AG04450 (cell line): ENCODE data around the gene MINK1. TPM values are rescaled to one million over a fixed set of nuclear protein-coding genes. Genes with fewer than 3 reads are reported as not detected.
A peak's percentile ranks its signal among the peaks of the same experiment; 100 is the strongest.
"Not testable (repeated sequence)": the region's sequence is repeated elsewhere in the genome, so short reads cannot be mapped to it uniquely, and the experiment has no call there.

ENCODE experiments used
- CTCF ChIA-PET: fragments of 300-600, 350-600 bp; formaldehyde crosslinking; extraction: SDS; loops from one replicate; lab custom pipeline; 2022; ENCODE audit warnings: antibody characterized with exemption, inconsistent platforms; lab: Charles Lee
- POLR2A ChIA-PET: fragments of 350-600 bp; formaldehyde crosslinking; extraction: SDS; loops from one replicate; lab custom pipeline; 2021; ENCODE audit warnings: antibody characterized with exemption, inconsistent platforms; lab: Yijun Ruan, JAX
- DNase-seq: peaks from one replicate; pipeline ENCODE4 v3.0.0-alpha.2; 2011; ENCODE audit warnings: low read depth, low spot score
- H3K27ac ChIP-seq: one replicate; pipeline ENCODE4 v1.5.1; 2012; ENCODE audit warnings: low read depth, low read length, control low read depth
- H3K27me3 ChIP-seq: one replicate; pipeline ENCODE4 v1.6.0; 2012; ENCODE audit warnings: low read length; ENCODE audit not compliant: control insufficient read depth, insufficient read depth
- H3K4me3 ChIP-seq: 2 replicates; pipeline ENCODE4 v1.5.1; 2011; ENCODE audit warnings: mild to moderate bottlenecking, low read depth, low read length, control low read depth
- H3K9me3 ChIP-seq: 2 replicates; pipeline ENCODE4 v1.5.1; 2012; ENCODE audit warnings: low read length; ENCODE audit not compliant: control insufficient read depth, insufficient read depth
- polyA plus RNA-seq: library from polyadenylated mRNA; depleted of rRNA; stranded (reverse); fragments of >200 nt; gene quantifications from 2 replicates; pipeline ENCODE4 v1.2.3, GENCODE V29; 2011
- TF ChIP-seq, protein P1 (sequence below): IDR thresholded peaks from 2 replicates; pipeline ENCODE4 v1.5.1; 2011; ENCODE audit warnings: low read depth, low read length, control low read depth, inconsistent platforms

The MINK1 gene
- polyA plus RNA-seq, 1 experiment, result 29.4 TPM

DNA sequence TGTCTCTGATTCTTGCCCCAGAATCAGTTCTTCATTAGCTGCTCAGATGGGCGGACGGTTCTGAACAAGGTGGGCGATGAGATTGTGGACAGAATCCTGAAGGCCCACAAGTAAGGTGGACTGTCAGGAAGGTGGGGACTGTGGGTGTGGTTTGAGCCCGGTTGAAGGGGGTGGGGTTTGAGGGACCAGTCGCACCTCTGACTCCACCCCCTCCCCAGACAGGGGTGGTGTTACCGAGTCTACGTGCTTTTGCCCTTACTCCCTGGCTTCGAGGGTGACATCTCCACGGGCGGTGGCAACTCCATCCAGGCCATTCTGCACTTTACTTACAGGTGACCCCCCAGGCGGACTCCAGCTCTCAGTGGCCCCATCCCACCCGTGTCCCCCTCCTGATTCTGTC lies 14.9 kb upstream of the MINK1 start:
- CTCF ChIA-PET, result no interaction called here
- H3K27ac ChIP-seq, result no peak overlapping the region
- POLR2A ChIA-PET, result no interaction called here

GRCh38 chr17:4822835-4823234 lies 10.3 kb upstream of the MINK1 start:
- no peaks in the 10 kb centered on the region for H3K9me3 ChIP-seq
- no peak overlapping the region for H3K4me3 ChIP-seq
- H3K27ac ChIP-seq, result no peak overlapping the region
- ChIA-PET POLR2A (no interaction called here), CTCF (interaction anchor here (1.3 kb wide), 1 partner anchor 67 kb away, joined by 3 read pairs; no protein-coding TSS in a partner anchor)
- TF ChIP-seq, protein P1, sequence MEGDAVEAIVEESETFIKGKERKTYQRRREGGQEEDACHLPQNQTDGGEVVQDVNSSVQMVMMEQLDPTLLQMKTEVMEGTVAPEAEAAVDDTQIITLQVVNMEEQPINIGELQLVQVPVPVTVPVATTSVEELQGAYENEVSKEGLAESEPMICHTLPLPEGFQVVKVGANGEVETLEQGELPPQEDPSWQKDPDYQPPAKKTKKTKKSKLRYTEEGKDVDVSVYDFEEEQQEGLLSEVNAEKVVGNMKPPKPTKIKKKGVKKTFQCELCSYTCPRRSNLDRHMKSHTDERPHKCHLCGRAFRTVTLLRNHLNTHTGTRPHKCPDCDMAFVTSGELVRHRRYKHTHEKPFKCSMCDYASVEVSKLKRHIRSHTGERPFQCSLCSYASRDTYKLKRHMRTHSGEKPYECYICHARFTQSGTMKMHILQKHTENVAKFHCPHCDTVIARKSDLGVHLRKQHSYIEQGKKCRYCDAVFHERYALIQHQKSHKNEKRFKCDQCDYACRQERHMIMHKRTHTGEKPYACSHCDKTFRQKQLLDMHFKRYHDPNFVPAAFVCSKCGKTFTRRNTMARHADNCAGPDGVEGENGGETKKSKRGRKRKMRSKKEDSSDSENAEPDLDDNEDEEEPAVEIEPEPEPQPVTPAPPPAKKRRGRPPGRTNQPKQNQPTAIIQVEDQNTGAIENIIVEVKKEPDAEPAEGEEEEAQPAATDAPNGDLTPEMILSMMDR, result no peak
- no peak for DNase-seq
- H3K27me3 ChIP-seq, result no peaks in the 10 kb centered on the region

More for the DNA sequence above, 14.9 kb upstream of the MINK1 start:
- H3K4me3 ChIP-seq, result no peak overlapping the region
- DNase-seq, result no peak
- TF ChIP-seq, protein P1, result no peak
- no peaks in the 10 kb centered on the region for H3K9me3 ChIP-seq
- no peaks in the 10 kb centered on the region for H3K27me3 ChIP-seq

GRCh38 chr17:4823373-4824089 lies 9.6 kb upstream of the MINK1 start:
- Histone ChIP-seq H3K27ac (no peak overlapping the region), H3K9me3 (no peaks in the 10 kb centered on the region), H3K4me3 (no peak overlapping the region), H3K27me3 (no peaks in the 10 kb centered on the region)
- TF ChIP-seq, protein P1, result no peak
- POLR2A ChIA-PET, result no interaction called here
- no peak for DNase-seq
- CTCF ChIA-PET, result interaction anchor here (1.3 kb wide), 1 partner anchor 66 kb away, joined by 3 read pairs; no protein-coding TSS in a partner anchor

GRCh38 chr17:4827399-4827798 lies 5.7 kb upstream of the MINK1 start:
- no peak for DNase-seq
- TF ChIP-seq, protein P1, result no peak
- no peaks in the 10 kb centered on the region for H3K27me3 ChIP-seq
- CTCF ChIA-PET, result no interaction called here
- H3K27ac ChIP-seq, result no peak overlapping the region
- POLR2A ChIA-PET, result no interaction called here
- H3K9me3 ChIP-seq, result no peaks in the 10 kb centered on the region
- no peak overlapping the region for H3K4me3 ChIP-seq

DNA sequence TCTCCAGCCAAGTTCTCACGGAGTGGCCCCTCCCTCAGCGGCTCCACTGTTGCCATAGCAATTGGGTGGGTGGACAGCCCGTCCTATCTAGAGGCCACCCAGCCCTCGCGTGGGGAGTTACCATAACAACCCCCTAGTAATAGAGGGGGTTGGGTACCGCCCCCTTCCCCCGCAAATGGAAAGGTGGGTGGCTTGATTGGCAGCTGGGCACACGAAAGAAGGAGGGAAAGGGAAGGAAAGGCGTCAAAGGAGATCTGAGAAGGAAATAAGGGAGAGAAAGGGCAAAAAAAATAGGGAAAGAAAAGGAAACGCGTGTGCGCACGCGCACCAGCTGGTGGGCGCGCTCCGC lies 337 bp upstream of the MINK1 start:
- POLR2A ChIA-PET, H3K9me3 ChIP-seq, H3K27me3 ChIP-seq, DNase-seq, CTCF ChIA-PET: not testable (repeated sequence)
- peak overlapping the region; percentile 88 for H3K4me3 ChIP-seq
- H3K27ac ChIP-seq, result peak overlapping the region; percentile 39
